Liver (tissue), 9 donors: ENCODE measurements around the gene LMF2. TPM values are rescaled to one million over a fixed set of nuclear protein-coding genes. Genes with fewer than 3 reads are reported as not detected.

Experiments used
- DNase-seq: peaks from one replicate; pipeline ENCODE4 v3.0.0-alpha.2; 2017; ENCODE audit warnings: low spot score
- H3K27ac ChIP-seq, 2 donors: one replicate each; pipeline ENCODE4 v1.7.0; 2013; ENCODE audit warnings: inconsistent platforms in 2 of 2, low read length in 2 of 2, control low read depth in 1 of 2, low read depth in 1 of 2, mild to moderate bottlenecking in 1 of 2
- H3K27me3 ChIP-seq, 4 donors: one replicate each; pipeline versions ENCODE4 v1.6.1 to v1.7.0; 2013; ENCODE audit warnings: low read length in 3 of 4, inconsistent platforms in 1 of 4, mild to moderate bottlenecking in 1 of 4, moderate library complexity in 1 of 4; ENCODE audit not compliant: control insufficient read depth in 4 of 4, insufficient read depth in 4 of 4
- H3K36me3 ChIP-seq, 4 donors: one replicate each; pipeline versions ENCODE4 v1.6.1 to v1.7.0; 2013; ENCODE audit warnings: low read length in 3 of 4, mild to moderate bottlenecking in 3 of 4, low read depth in 1 of 4, moderate library complexity in 1 of 4; ENCODE audit not compliant: control insufficient read depth in 4 of 4, insufficient read depth in 3 of 4
- H3K4me1 ChIP-seq, 4 donors: one replicate each; pipeline versions ENCODE4 v1.6.1 to v1.7.0; 2013; ENCODE audit warnings: low read length in 3 of 4, mild to moderate bottlenecking in 3 of 4, moderate library complexity in 1 of 4; ENCODE audit not compliant: control insufficient read depth in 4 of 4, insufficient read depth in 4 of 4
- H3K4me3 ChIP-seq, 3 donors: one replicate each; pipeline versions ENCODE4 v1.6.1 to v1.7.0; 2013; ENCODE audit warnings: low read length in 3 of 3, control low read depth in 1 of 3, low read depth in 1 of 3, mild to moderate bottlenecking in 1 of 3
- H3K9ac ChIP-seq, 2 donors: one replicate each; pipeline ENCODE4 v1.7.0; 2013; ENCODE audit warnings: low read length in 2 of 2, mild to moderate bottlenecking in 2 of 2, moderate library complexity in 2 of 2, control low read depth in 1 of 2, low read depth in 1 of 2
- H3K9me3 ChIP-seq, 4 donors: one replicate each; pipeline versions ENCODE4 v1.6.1 to v1.7.0; 2013; ENCODE audit warnings: low read length in 3 of 4; ENCODE audit not compliant: control insufficient read depth in 4 of 4
- ATF3 ChIP-seq: IDR thresholded peaks from 2 replicates; pipeline ENCODE4 v1.6.1; 2016; ENCODE audit warnings: antibody characterized with exemption
- EGR1 ChIP-seq, 2 donors: IDR thresholded peaks; 2 replicates each; pipeline ENCODE4 v1.6.1; 2016 to 2018; ENCODE audit warnings: antibody characterized with exemption in 2 of 2, low read depth in 2 of 2
- FOXA1 ChIP-seq: IDR thresholded peaks from 2 replicates; pipeline ENCODE4 v1.6.1; 2016; ENCODE audit warnings: antibody characterized with exemption
- FOXA2 ChIP-seq: IDR thresholded peaks from 2 replicates; pipeline ENCODE4 v1.6.1; 2016; ENCODE audit warnings: antibody characterized with exemption
- GABPA ChIP-seq, 2 donors: IDR thresholded peaks in 1 of 2; conservative IDR thresholded peaks in 1 of 2; 2 replicates each; pipeline ENCODE4 v1.6.1; 2016; ENCODE audit warnings: antibody characterized with exemption in 2 of 2, mild to moderate bottlenecking in 1 of 2, moderate library complexity in 1 of 2
- HNF4A ChIP-seq, 2 donors: conservative IDR thresholded peaks; 2 replicates each; pipeline ENCODE4 v1.6.1; 2016; ENCODE audit warnings: antibody characterized with exemption in 2 of 2, mild to moderate bottlenecking in 2 of 2
- HNF4G ChIP-seq: IDR thresholded peaks from 2 replicates; pipeline ENCODE4 v1.6.1; 2016; ENCODE audit warnings: antibody characterized with exemption
- JUND ChIP-seq, 2 donors: IDR thresholded peaks; 2 replicates each; pipeline ENCODE4 v1.6.1; 2016; ENCODE audit warnings: antibody characterized with exemption in 2 of 2
- MAX ChIP-seq: IDR thresholded peaks from 2 replicates; pipeline ENCODE4 v1.6.1; 2016; ENCODE audit warnings: antibody characterized with exemption
- NR2F2 ChIP-seq: IDR thresholded peaks from 2 replicates; pipeline ENCODE4 v1.6.1; 2016; ENCODE audit warnings: antibody characterized with exemption
- RAD21 ChIP-seq, 2 donors: IDR thresholded peaks; 2 replicates each; pipeline ENCODE4 v1.6.1; 2016; ENCODE audit warnings: antibody characterized with exemption in 2 of 2, mild to moderate bottlenecking in 2 of 2
- RXRA ChIP-seq, 2 donors: IDR thresholded peaks; 2 replicates each; pipeline ENCODE4 v1.6.1; 2017 to 2018; ENCODE audit warnings: antibody characterized with exemption in 2 of 2, mild to moderate bottlenecking in 1 of 2
- SP1 ChIP-seq: IDR thresholded peaks from 2 replicates; pipeline ENCODE4 v1.6.1; 2018; ENCODE audit warnings: antibody characterized with exemption, mild to moderate bottlenecking
- TAF1 ChIP-seq: conservative IDR thresholded peaks from 2 replicates; pipeline ENCODE4 v1.6.1; 2016; ENCODE audit warnings: antibody characterized with exemption, mild to moderate bottlenecking
- YY1 ChIP-seq: IDR thresholded peaks from 2 replicates; pipeline ENCODE4 v1.6.1; 2016; ENCODE audit warnings: antibody characterized with exemption, mild to moderate bottlenecking
- WGBS: extraction: QIAGEN DNeasy Blood & Tissue Kit; methylation state at CpG from one replicate; pipeline ENCODE4 v1.1.7; 2013; 5-methylcytosine and 5-hydroxymethylcytosine counted together
- polyA plus RNA-seq, 2 donors: library from polyadenylated mRNA; stranded (reverse) in 1 of 2; unstranded in 1 of 2; fragments of 200-250 nt in 1 of 2; fragments of >200 nt in 1 of 2; fragmentation: Nextera tagmentation in 1 of 2; extraction: Ambion mirVana in 1 of 2; gene quantifications; one replicate each; pipeline versions ENCODE4 v1.2.1 to v1.2.3, GENCODE V29; 2013 to 2015
- total RNA-seq, 2 donors: library from RNA; depleted of rRNA; stranded (reverse); fragments of >200 nt; gene quantifications; one replicate each; pipeline ENCODE4 v1.2.3, GENCODE V29; 2014
- TF ChIP-seq, protein P1 (sequence below): fragments of 150-350 bp; IDR thresholded peaks from 2 replicates; pipeline ENCODE4 v1.5.1; 2017; ENCODE audit warnings: improper control_type of control experiment, low read depth, low read length; ENCODE audit not compliant: missing input control
- donor health status: healthy.
- donor health status: healthy.
- donor health status: healthy.
- donor health status: healthy.
- donor health status: healthy.

The LMF2 gene
- total and polyA plus RNA-seq, 4 donors = 16.7 to 35.6 (median 25.9) TPM

DNA sequence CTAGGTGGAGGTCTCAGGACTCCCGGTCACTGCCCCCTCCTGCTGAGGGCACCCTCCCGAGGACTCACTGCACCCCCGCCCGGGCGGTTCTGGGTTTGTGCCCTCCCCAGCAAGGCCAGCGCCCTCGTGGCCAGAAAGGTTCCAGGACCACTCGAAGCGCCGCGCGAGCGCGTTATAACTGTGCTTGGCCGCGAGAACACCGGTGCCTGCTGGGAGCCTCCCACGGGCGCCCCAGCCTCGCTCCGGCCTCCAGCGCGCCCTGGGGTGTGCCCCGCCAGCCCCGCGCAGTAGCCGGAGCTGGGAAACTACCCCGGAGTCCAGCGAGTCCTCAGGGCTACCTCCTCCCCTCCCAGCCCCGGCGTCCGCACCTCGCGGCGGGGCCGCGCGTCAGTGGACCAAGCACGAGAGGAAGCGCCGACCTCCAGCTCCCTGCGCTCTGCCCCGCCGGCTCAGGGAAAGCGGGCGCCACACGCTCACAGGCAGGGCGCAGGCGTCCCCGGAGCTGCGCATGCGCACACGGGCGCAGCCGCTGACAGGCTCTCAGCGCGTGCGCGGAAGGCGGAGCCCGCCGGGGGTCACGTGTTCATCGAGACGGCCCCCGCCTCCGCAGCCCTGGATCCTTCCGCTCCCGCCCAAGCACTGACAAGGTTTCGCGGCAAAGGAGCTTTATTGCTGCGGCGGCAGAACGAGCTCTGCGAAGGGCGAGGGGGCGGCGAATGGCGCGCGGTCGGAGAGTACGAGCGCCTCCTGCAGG is 17.8 kb upstream of the LMF2 start, which contains the start of gene SCO2:
Gene SCO2 (minus strand): TSS at position 495 of the 754 bp plus-strand sequence. CDS start 1,187 bp downstream, outside the sequence.
- TF ChIP-seq FOXA1 (no peak), MAX (no peak), NR2F2 (peak; percentile 6), FOXA2 (no peak), SP1 (peak; percentile 45), HNF4G (no peak), EGR1 (IDR thresholded peaks at IDR 0.05; ENCODE audit: low read depth in 2 of 2) (peak; percentile 59 to 84), RXRA (IDR thresholded peaks at IDR 0.05) (peak; percentile 88 to 95), RAD21 (IDR thresholded peaks at IDR 0.05) (peak; percentile 15 to 48), TAF1 (no peak)
- TF ChIP-seq, protein P1, sequence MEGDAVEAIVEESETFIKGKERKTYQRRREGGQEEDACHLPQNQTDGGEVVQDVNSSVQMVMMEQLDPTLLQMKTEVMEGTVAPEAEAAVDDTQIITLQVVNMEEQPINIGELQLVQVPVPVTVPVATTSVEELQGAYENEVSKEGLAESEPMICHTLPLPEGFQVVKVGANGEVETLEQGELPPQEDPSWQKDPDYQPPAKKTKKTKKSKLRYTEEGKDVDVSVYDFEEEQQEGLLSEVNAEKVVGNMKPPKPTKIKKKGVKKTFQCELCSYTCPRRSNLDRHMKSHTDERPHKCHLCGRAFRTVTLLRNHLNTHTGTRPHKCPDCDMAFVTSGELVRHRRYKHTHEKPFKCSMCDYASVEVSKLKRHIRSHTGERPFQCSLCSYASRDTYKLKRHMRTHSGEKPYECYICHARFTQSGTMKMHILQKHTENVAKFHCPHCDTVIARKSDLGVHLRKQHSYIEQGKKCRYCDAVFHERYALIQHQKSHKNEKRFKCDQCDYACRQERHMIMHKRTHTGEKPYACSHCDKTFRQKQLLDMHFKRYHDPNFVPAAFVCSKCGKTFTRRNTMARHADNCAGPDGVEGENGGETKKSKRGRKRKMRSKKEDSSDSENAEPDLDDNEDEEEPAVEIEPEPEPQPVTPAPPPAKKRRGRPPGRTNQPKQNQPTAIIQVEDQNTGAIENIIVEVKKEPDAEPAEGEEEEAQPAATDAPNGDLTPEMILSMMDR = peak; percentile 21
- H3K36me3 ChIP-seq = peaks cover 9 to 29% (median 11%) of the 10 kb centered on the region in 4 donors
- peaks cover 13 to 57% (median 31%) of the 10 kb centered on the region in 4 donors for H3K4me1 ChIP-seq
- no peaks in the 10 kb centered on the region for H3K27me3 ChIP-seq
- H3K27ac ChIP-seq = peak within 1 kb of the TSS; percentile 92 to 96
- H3K9me3 ChIP-seq = no peaks in the 10 kb centered on the region
- under 1% methylated on average over 84 of the region's 84 CpGs for WGBS
- peak; percentile 96 for DNase-seq
- H3K4me3 ChIP-seq = peak within 1 kb of the TSS; percentile 44 to 77 (median 73)
- peak within 1 kb of the TSS; percentile 24 to 59 for H3K9ac ChIP-seq

GRCh38 chr22:50524676-50525103 is 17.2 kb upstream of the LMF2 start:
- TF ChIP-seq SP1 (no peak), HNF4A (conservative IDR thresholded peaks at IDR 0.05) (peak; percentile 58 to 72)
- Histone ChIP-seq H3K36me3 (peaks cover 9 to 29% (median 11%) of the 10 kb centered on the region in 4 donors), H3K4me3 (peak overlapping the region; percentile 38 to 74 (median 40)), H3K27ac (peak overlapping the region; percentile 92 to 96), H3K27me3 (no peaks in the 10 kb centered on the region), H3K9me3 (no peaks in the 10 kb centered on the region), H3K9ac (peak overlapping the region in 1 of 2 donors; percentile 24), H3K4me1 (peaks cover 13 to 56% (median 31%) of the 10 kb centered on the region in 4 donors)
- WGBS = 4% methylated on average over 19 of the region's 19 CpGs
- no peak for DNase-seq

- Histone ChIP-seq H3K9ac (peak overlapping the region in 1 of 2 donors; percentile 24), H3K4me3 (peak overlapping the region in 2 of 3 donors; percentile 40 to 74)
These were observed 16.5 kb upstream of the LMF2 start for GRCh38 chr22:50523806-50524675.

More at GRCh38 chr22:50523806-50524675, 16.5 kb upstream of the LMF2 start:
- WGBS = 76% methylated on average over 25 of the region's 25 CpGs
- Histone ChIP-seq H3K36me3 (peaks cover 9 to 36% (median 14%) of the 10 kb centered on the region in 4 donors), H3K4me1 (peaks cover 11 to 51% (median 25%) of the 10 kb centered on the region in 4 donors), H3K9me3 (no peaks in the 10 kb centered on the region), H3K27me3 (no peaks in the 10 kb centered on the region), H3K27ac (no peak overlapping the region)
- no peak for DNase-seq
- TF ChIP-seq JUND (IDR thresholded peaks at IDR 0.05) (no peak), YY1 (no peak), NR2F2 (no peak), FOXA1 (no peak), GABPA (IDR thresholded peaks at IDR 0.05 in 1 of 2, conservative IDR thresholded peaks at IDR 0.05 in 1 of 2) (no peak), SP1 (no peak), RAD21 (IDR thresholded peaks at IDR 0.05) (no peak), HNF4G (no peak), HNF4A (conservative IDR thresholded peaks at IDR 0.05) (no peak), ATF3 (no peak), FOXA2 (no peak)
- TF ChIP-seq, protein P1 = no peak
